Measurements from ENCODE around the gene MRPL53. TPM values are rescaled to one million over a fixed set of nuclear protein-coding genes. Genes with fewer than 3 reads are reported as not detected.
A peak's percentile ranks its signal among the peaks of the same experiment; 100 is the strongest.

MRPL53 gene
- total and polyA plus RNA-seq, 9 of the 15 experiments (the other 6 are each of a cell fraction or from before 2014, with no cell fraction given), result 11.5 to 87.9 (median 41.1) TPM

DNA sequence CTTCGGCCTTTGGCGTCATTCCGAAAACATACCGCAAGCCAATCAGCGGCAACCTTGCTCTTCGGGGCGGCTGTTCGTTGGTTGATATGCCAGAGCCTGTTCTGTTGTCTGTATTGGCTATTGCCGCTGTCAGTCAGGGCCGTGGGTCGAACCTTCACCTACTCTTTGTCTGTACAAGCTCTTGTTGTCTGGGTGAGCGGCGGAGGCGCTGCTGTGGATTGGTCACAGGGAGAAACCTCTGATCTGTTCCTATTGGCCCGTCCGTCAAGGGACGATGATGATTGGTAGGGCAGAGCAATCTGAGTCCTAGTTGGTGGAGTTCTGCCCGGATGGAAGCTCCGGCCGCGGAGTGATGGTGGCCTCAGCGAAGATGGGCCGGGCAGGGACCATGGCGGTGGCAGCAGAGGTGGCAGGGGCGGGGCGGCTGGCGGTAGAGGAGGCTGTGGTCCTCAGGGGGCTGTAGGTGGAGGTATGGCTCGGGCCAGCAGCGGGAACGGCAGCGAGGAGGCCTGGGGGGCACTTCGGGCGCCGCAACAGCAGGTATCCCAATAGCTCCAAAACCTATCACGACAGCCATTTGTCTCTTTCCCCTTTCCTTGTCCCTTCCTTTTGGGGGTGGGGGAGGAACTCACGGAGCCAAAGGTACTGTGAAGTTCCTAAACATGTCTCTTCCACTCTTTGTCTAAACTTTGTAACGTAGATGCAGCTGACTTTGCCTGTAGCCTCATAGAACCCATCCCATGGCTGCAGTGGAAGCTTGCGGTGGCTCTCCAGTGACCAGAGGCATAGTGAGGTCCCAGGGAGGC, 14.1 kb downstream of the MRPL53 start, which contains the start of gene WBP1 (continued):
- TF ChIP-seq ZNF766 (CRISPR knock-in tag; conservative IDR thresholded peaks at IDR 0.05) (peak; percentile 87), CBX1 (IDR thresholded peaks at IDR 0.05; ENCODE audit: low read depth) (no peak), POLR2A (conservative IDR thresholded peaks at IDR 0.05) (peak; percentile 66), NRF1 (conservative IDR thresholded peaks at IDR 0.05 in 1 of 2, IDR thresholded peaks at IDR 0.05 in 1 of 2) (peak; percentile 58 to 65), BRD4 (IDR thresholded peaks at IDR 0.05) (no peak), MTA3 (IDR thresholded peaks at IDR 0.05; ENCODE audit: borderline replicate concordance) (peak; percentile 45; the same call in 1 of the 2 replicates), ELF2 (CRISPR knock-in tag; IDR thresholded peaks at IDR 0.05) (0 out of 2 replicates have a peak, but pooled peaks have one; percentile 28), HLTF (IDR thresholded peaks at IDR 0.05) (no peak), HDAC1 (IDR thresholded peaks at IDR 0.05) (peak in 1 of 2 experiments; percentile 53; a peak in 1 of 4 replicates), PHF8 (IDR thresholded peaks at IDR 0.05; ENCODE audit: borderline replicate concordance, low read length) (peak; percentile 41; the same call in 1 of the 2 replicates), PHTF2 (CRISPR knock-in tag; IDR thresholded peaks at IDR 0.05) (no peak), RBFOX2 (IDR thresholded peaks at IDR 0.05; ENCODE audit: low read depth, low read length) (peak; percentile 63), CXXC5 (CRISPR knock-in tag; IDR thresholded peaks at IDR 0.05) (peak; percentile 68), POLR2G (IDR thresholded peaks at IDR 0.05; ENCODE audit: low read depth, low read length) (peak; percentile 72)
- TF ChIP-seq, protein P1, sequence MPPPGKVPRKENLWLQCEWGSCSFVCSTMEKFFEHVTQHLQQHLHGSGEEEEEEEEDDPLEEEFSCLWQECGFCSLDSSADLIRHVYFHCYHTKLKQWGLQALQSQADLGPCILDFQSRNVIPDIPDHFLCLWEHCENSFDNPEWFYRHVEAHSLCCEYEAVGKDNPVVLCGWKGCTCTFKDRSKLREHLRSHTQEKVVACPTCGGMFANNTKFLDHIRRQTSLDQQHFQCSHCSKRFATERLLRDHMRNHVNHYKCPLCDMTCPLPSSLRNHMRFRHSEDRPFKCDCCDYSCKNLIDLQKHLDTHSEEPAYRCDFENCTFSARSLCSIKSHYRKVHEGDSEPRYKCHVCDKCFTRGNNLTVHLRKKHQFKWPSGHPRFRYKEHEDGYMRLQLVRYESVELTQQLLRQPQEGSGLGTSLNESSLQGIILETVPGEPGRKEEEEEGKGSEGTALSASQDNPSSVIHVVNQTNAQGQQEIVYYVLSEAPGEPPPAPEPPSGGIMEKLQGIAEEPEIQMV (tag; conservative IDR thresholded peaks at IDR 0.05; ENCODE audit: low read depth), result 0 out of 2 replicates have a peak, but pooled peaks have one; percentile 17
- TF ChIP-seq, protein P2, sequence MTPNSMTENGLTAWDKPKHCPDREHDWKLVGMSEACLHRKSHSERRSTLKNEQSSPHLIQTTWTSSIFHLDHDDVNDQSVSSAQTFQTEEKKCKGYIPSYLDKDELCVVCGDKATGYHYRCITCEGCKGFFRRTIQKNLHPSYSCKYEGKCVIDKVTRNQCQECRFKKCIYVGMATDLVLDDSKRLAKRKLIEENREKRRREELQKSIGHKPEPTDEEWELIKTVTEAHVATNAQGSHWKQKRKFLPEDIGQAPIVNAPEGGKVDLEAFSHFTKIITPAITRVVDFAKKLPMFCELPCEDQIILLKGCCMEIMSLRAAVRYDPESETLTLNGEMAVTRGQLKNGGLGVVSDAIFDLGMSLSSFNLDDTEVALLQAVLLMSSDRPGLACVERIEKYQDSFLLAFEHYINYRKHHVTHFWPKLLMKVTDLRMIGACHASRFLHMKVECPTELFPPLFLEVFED (CRISPR knock-in tag; conservative IDR thresholded peaks at IDR 0.05), result no peak
- TF ChIP-seq, protein P3, sequence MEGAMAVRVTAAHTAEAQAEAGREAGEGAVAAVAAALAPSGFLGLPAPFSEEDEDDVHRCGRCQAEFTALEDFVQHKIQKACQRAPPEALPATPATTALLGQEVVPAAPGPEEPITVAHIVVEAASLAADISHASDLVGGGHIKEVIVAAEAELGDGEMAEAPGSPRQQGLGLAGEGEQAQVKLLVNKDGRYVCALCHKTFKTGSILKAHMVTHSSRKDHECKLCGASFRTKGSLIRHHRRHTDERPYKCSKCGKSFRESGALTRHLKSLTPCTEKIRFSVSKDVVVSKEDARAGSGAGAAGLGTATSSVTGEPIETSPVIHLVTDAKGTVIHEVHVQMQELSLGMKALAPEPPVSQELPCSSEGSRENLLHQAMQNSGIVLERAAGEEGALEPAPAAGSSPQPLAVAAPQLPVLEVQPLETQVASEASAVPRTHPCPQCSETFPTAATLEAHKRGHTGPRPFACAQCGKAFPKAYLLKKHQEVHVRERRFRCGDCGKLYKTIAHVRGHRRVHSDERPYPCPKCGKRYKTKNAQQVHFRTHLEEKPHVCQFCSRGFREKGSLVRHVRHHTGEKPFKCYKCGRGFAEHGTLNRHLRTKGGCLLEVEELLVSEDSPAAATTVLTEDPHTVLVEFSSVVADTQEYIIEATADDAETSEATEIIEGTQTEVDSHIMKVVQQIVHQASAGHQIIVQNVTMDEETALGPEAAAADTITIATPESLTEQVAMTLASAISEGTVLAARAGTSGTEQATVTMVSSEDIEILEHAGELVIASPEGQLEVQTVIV (CRISPR knock-in tag; IDR thresholded peaks at IDR 0.05; ENCODE audit: borderline replicate concordance), result no peak
- TF ChIP-seq, protein P4, sequence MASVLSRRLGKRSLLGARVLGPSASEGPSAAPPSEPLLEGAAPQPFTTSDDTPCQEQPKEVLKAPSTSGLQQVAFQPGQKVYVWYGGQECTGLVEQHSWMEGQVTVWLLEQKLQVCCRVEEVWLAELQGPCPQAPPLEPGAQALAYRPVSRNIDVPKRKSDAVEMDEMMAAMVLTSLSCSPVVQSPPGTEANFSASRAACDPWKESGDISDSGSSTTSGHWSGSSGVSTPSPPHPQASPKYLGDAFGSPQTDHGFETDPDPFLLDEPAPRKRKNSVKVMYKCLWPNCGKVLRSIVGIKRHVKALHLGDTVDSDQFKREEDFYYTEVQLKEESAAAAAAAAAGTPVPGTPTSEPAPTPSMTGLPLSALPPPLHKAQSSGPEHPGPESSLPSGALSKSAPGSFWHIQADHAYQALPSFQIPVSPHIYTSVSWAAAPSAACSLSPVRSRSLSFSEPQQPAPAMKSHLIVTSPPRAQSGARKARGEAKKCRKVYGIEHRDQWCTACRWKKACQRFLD (CRISPR knock-in tag; IDR thresholded peaks at IDR 0.05), result peak; percentile 77; the same call in 1 of the 2 replicates
- TF ChIP-seq, protein P5, sequence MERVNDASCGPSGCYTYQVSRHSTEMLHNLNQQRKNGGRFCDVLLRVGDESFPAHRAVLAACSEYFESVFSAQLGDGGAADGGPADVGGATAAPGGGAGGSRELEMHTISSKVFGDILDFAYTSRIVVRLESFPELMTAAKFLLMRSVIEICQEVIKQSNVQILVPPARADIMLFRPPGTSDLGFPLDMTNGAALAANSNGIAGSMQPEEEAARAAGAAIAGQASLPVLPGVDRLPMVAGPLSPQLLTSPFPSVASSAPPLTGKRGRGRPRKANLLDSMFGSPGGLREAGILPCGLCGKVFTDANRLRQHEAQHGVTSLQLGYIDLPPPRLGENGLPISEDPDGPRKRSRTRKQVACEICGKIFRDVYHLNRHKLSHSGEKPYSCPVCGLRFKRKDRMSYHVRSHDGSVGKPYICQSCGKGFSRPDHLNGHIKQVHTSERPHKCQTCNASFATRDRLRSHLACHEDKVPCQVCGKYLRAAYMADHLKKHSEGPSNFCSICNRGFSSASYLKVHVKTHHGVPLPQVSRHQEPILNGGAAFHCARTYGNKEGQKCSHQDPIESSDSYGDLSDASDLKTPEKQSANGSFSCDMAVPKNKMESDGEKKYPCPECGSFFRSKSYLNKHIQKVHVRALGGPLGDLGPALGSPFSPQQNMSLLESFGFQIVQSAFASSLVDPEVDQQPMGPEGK (CRISPR knock-in tag; IDR thresholded peaks at IDR 0.05; ENCODE audit: borderline replicate concordance), result no peak
